Endodermal cell (in vitro differentiated cells): Measurements from ENCODE around the gene SPARCL1. TPM values are rescaled to one million over a fixed set of nuclear protein-coding genes. Genes with fewer than 3 reads are reported as not detected.

Experiments used
- DNase-seq: peaks from one replicate; pipeline ENCODE4 v3.0.0-alpha.2; 2017
- H3K27ac ChIP-seq: 2 replicates; pipeline ENCODE4 v1.5.1; 2013; ENCODE audit warnings: mild to moderate bottlenecking, low read depth, low read length, moderate library complexity
- H3K27me3 ChIP-seq: 2 replicates; pipeline ENCODE4 v1.6.1; 2013; ENCODE audit warnings: mild to moderate bottlenecking, low read length, moderate library complexity; ENCODE audit not compliant: insufficient read depth, control insufficient read depth, poor library complexity, severe bottlenecking
- H3K36me3 ChIP-seq: 2 replicates; pipeline ENCODE4 v1.7.0; 2013; ENCODE audit warnings: mild to moderate bottlenecking, low read length, moderate library complexity; ENCODE audit not compliant: control insufficient read depth, insufficient read depth
- H3K4me1 ChIP-seq: one replicate; pipeline ENCODE4 v1.7.0; 2013; ENCODE audit warnings: low read length; ENCODE audit not compliant: control insufficient read depth, insufficient read depth
- H3K4me3 ChIP-seq: 2 replicates; pipeline ENCODE4 v1.5.1; 2013; ENCODE audit warnings: mild to moderate bottlenecking, low read length, moderate library complexity
- H3K9ac ChIP-seq: 2 replicates; pipeline ENCODE4 v1.6.1; 2013; ENCODE audit warnings: mild to moderate bottlenecking, low read length, moderate library complexity; ENCODE audit not compliant: poor library complexity, severe bottlenecking; ENCODE audit errors: extremely low read depth
- H3K9me3 ChIP-seq: 2 replicates; pipeline ENCODE4 v1.6.1; 2013; ENCODE audit warnings: mild to moderate bottlenecking, low read length, moderate library complexity; ENCODE audit not compliant: control insufficient read depth
- H3K27ac Mint-ChIP-seq: 2 replicates; pipeline ENCODE4 v1.8.0; 2020; ENCODE audit warnings: mixed read lengths
- H3K27me3 Mint-ChIP-seq: 2 replicates; pipeline ENCODE4 v1.8.0; 2021; ENCODE audit warnings: mild to moderate bottlenecking, mixed read lengths; ENCODE audit not compliant: insufficient read depth
- H3K36me3 Mint-ChIP-seq: 2 replicates; pipeline ENCODE4 v1.8.0; 2020; ENCODE audit warnings: low read depth, mixed read lengths
- H3K4me1 Mint-ChIP-seq: 2 replicates; pipeline ENCODE4 v1.8.0; 2020; ENCODE audit warnings: mixed read lengths
- H3K4me3 Mint-ChIP-seq: 2 replicates; pipeline ENCODE4 v1.8.0; 2020; ENCODE audit warnings: mild to moderate bottlenecking, moderate library complexity, mixed read lengths
- H3K9me3 Mint-ChIP-seq: 2 replicates; pipeline ENCODE4 v1.8.0; 2020; ENCODE audit warnings: mild to moderate bottlenecking, mixed read lengths
- WGBS, 2 experiments: methylation state at CpG; one replicate each; pipeline versions ENCODE4 v1.1.5 to v1.1.7; 2013; ENCODE audit warnings: missing lambda C conversion rate in 2 of 2, mixed read lengths in 1 of 2; ENCODE audit not compliant: insufficient coverage in 1 of 2, insufficient read length in 1 of 2; 5-methylcytosine and 5-hydroxymethylcytosine counted together
- total RNA-seq, 2 donors: library from RNA; stranded (reverse); fragmentation: NEBNext Ultra II Directional in 1 of 2; extraction: Animal tissue kit (Norgen Biotek cat#: 25700) in 1 of 2; gene quantifications; 2 replicates in 1 of 2; 3 replicates in 1 of 2; pipeline ENCODE4 v1.2.1, GENCODE V29; 2021
- TF ChIP-seq, protein P1 (sequence below): fragments of 200-600 bp; sonication (generic); conservative IDR thresholded peaks from 2 replicates; pipeline ENCODE4 v1.5.0; 2021; ENCODE audit warnings: antibody characterized with exemption, mild to moderate bottlenecking

SPARCL1 gene
- total RNA-seq, 2 donors from 2014 or later: 0.26 to 1.0 TPM

GRCh38 chr4:87502580-87503238, 26.5 kb downstream of the SPARCL1 start:
- no peak overlapping the region for H3K4me3 ChIP-seq
- no peaks in the 10 kb centered on the region for H3K4me1 ChIP-seq
- Mint-ChIP-seq H3K36me3 (no peaks in the 10 kb centered on the region), H3K4me1 (no peaks in the 10 kb centered on the region), H3K27ac (no peak overlapping the region), H3K9me3 (no peaks in the 10 kb centered on the region), H3K4me3 (no peak overlapping the region), H3K27me3 (no peaks in the 10 kb centered on the region)
- no peak overlapping the region for H3K27ac ChIP-seq
- H3K9me3 ChIP-seq: no peaks in the 10 kb centered on the region
- H3K27me3 ChIP-seq: no peaks in the 10 kb centered on the region
- DNase-seq: no peak
- no peaks in the 10 kb centered on the region for H3K36me3 ChIP-seq
- H3K9ac ChIP-seq: no peak overlapping the region
- TF ChIP-seq, protein P1, sequence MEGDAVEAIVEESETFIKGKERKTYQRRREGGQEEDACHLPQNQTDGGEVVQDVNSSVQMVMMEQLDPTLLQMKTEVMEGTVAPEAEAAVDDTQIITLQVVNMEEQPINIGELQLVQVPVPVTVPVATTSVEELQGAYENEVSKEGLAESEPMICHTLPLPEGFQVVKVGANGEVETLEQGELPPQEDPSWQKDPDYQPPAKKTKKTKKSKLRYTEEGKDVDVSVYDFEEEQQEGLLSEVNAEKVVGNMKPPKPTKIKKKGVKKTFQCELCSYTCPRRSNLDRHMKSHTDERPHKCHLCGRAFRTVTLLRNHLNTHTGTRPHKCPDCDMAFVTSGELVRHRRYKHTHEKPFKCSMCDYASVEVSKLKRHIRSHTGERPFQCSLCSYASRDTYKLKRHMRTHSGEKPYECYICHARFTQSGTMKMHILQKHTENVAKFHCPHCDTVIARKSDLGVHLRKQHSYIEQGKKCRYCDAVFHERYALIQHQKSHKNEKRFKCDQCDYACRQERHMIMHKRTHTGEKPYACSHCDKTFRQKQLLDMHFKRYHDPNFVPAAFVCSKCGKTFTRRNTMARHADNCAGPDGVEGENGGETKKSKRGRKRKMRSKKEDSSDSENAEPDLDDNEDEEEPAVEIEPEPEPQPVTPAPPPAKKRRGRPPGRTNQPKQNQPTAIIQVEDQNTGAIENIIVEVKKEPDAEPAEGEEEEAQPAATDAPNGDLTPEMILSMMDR: no peak

DNA sequence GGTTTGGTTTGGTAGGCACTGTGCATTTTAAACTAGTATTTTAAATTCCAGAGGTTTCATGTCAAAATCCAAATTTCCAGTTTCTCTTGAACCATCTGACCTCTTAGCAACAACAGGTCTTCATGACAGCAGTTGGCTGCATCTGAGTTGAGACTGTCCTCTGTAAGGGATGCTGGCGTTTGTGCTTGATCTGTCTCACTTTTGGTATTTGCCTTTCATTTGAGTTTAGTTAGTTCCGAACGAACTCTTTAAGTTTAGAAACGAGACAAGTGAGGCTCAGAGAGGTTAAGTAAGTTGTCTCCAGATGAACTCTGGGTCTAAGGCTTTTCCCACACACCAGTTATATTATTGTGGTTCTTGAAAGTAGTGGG, 29.1 kb downstream of the SPARCL1 start:
- H3K36me3 ChIP-seq: no peaks in the 10 kb centered on the region
- DNase-seq: no peak
- H3K4me1 ChIP-seq: no peaks in the 10 kb centered on the region
- no peaks in the 10 kb centered on the region for H3K9me3 Mint-ChIP-seq
- no peak overlapping the region for H3K9ac ChIP-seq
- no peak overlapping the region for H3K4me3 Mint-ChIP-seq
- TF ChIP-seq, protein P1: no peak
- 94 to 100% methylated on average over 1 to 4 of the region's 4 CpGs for WGBS, 2 experiments
- no peaks in the 10 kb centered on the region for H3K27me3 Mint-ChIP-seq
- H3K4me1 Mint-ChIP-seq: no peaks in the 10 kb centered on the region
- H3K36me3 Mint-ChIP-seq: no peaks in the 10 kb centered on the region
- no peak overlapping the region for H3K27ac Mint-ChIP-seq
- H3K27ac ChIP-seq: no peak overlapping the region
- no peak overlapping the region for H3K4me3 ChIP-seq
- no peaks in the 10 kb centered on the region for H3K9me3 ChIP-seq
- no peaks in the 10 kb centered on the region for H3K27me3 ChIP-seq

- Mint-ChIP-seq H3K4me1 (no peaks in the 10 kb centered on the region), H3K27ac (no peak overlapping the region)
These were observed 29.6 kb downstream of the SPARCL1 start for GRCh38 chr4:87499403-87500091.

More at GRCh38 chr4:87499403-87500091, 29.6 kb downstream of the SPARCL1 start:
- no peak for DNase-seq
- TF ChIP-seq, protein P1: no peak
- H3K27me3 ChIP-seq: no peaks in the 10 kb centered on the region
- WGBS, 2 experiments: 91 to 93% methylated on average over 7 of the region's 7 CpGs
- H3K27ac ChIP-seq: no peak overlapping the region
- no peak overlapping the region for H3K9ac ChIP-seq
- no peak overlapping the region for H3K4me3 ChIP-seq
- no peaks in the 10 kb centered on the region for H3K36me3 Mint-ChIP-seq
- no peaks in the 10 kb centered on the region for H3K9me3 Mint-ChIP-seq
- no peaks in the 10 kb centered on the region for H3K36me3 ChIP-seq
- H3K4me3 Mint-ChIP-seq: no peak overlapping the region
- no peaks in the 10 kb centered on the region for H3K9me3 ChIP-seq
- no peaks in the 10 kb centered on the region for H3K4me1 ChIP-seq
- H3K27me3 Mint-ChIP-seq: no peaks in the 10 kb centered on the region
